SKM-1 (cell line): Measurements from ENCODE around the gene IFNE.

Experiments
- DNase-seq: peaks from one replicate; lab custom pipeline; 2025; ENCODE audit not compliant: unreplicated experiment; lab: John Stamatoyannopoulos, UW

The IFNE gene, protein sequence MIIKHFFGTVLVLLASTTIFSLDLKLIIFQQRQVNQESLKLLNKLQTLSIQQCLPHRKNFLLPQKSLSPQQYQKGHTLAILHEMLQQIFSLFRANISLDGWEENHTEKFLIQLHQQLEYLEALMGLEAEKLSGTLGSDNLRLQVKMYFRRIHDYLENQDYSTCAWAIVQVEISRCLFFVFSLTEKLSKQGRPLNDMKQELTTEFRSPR

DNA sequence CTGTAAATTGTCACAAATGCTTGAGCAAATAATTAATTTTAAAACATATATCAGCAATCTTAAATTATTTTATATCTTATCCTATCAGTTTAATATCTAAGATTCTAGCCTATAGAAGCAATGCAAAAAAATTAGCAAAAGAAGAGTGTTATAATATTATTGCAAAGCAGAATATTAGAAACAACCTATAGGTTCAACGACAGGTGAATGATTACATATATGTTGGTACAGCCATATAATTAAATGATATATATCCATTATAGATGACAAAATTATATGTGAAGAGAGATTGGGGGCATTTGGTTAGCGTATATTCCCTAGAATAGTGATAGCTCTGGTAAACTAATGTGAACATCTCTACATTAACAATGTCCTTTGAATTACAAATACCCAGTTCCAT, at the start of gene IFNE:
Gene IFNE, minus strand, starts transcription at position 101 of the 400 bp plus-strand sequence. CDS start 619 bp downstream, outside the sequence.
- no peak for DNase-seq

DNA sequence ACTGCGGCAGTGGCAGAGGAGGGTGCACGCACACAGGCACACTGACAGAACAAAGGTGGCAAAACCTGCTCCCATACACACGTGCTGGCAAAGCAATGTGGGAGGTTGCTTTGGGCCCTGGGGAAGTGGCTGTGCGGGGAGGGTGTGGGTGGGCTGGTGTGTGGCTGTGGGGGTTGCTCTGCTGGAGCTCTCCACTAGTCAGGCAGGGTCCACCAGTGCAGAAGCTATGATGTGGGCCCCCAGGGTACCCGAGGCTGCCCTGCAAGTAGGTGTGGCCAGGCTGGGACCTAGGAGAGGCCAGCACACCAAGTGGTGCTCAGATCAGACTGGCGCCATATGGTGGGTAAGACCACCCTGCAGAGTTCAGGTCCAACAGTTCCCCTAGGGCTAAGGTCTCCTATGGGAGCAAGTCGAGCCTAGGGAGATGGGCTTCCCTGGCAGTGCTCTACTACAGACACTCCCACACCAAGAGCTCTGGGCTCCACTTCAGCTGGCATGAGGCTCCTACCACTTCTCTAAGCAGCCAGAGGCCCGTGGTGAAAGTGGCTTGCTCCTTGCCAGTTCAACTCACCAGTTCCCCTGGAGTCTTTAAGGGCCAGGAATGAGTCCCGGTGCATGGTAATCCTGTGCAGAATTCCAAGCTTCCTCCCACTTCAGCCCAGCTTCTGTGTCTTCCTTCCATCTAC, 46.2 kb upstream of the IFNE start:
- no peak for DNase-seq

DNA sequence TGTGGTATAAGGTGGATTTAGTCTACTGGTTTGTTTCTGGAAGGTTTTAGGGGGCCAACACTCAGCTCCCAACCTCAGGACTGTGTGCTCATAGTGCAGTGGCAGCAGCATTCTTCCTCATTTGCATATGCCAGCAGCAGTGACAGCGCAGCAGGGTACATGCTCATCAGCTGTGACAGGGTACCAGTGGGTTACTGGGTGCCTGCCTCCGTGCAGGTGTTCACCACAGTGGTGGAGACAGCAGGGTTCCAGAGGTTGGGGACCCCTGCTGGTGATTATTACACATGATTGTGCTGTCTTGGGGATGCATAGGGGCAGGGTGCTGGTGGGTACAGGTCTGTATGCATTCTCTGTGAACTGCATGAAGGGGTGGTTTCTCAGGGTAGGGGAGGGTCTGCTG, 45.5 kb upstream of the IFNE start:
- no peak for DNase-seq

DNA sequence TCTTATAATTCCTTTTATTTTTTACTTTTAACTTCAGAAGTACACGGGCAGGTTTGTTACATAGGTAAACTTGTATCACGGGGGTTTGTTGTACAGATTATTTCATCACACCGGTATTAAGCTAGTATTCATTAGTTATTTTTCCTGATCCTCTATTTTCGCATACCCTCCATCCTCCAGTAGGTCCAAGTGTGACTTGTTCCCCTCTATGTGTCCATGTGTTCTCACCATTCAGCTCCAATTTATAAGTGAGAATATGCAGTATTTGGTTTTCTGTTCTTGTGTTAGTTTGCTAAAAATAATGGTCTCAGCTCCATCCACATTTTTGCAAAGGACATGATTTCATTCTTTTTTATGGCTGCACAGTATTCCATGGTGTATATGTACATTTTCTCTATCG, 43.1 kb upstream of the IFNE start:
- no peak for DNase-seq

DNA sequence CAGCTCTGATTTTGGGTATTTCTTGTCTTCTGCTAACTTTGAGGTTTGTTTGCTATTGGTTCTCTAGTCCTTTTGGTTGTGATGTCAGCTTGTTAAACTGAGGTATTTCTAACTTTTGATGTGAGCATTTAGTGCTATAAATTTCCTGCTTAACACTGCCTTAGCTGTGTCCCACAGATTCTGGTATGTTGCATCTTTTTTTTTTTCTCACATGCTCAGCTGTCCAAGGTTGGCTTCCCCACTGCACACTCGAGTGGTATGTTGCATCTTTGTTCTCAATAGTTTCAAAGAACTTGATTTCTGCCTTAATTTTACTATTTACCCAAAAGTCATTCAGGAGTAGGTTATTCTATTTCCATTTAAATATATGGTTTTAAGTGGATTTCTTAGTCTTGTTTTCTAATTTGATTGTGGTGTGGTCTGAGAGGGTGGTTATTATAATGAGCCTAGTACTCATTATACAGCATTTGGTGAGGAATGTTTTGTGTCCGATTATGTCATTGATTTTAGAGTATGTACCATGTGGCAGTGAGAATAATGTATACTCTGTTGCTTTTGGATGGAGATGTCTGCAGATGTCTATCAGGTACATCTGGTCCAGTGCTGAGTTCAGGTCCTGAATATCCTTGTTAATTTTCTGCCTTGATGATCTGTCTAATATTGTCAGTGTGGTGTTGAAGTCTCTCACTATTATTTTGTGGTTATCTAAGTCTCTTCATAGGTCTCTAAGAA, 42.2 kb upstream of the IFNE start:
- DNase-seq: no peak

DNA sequence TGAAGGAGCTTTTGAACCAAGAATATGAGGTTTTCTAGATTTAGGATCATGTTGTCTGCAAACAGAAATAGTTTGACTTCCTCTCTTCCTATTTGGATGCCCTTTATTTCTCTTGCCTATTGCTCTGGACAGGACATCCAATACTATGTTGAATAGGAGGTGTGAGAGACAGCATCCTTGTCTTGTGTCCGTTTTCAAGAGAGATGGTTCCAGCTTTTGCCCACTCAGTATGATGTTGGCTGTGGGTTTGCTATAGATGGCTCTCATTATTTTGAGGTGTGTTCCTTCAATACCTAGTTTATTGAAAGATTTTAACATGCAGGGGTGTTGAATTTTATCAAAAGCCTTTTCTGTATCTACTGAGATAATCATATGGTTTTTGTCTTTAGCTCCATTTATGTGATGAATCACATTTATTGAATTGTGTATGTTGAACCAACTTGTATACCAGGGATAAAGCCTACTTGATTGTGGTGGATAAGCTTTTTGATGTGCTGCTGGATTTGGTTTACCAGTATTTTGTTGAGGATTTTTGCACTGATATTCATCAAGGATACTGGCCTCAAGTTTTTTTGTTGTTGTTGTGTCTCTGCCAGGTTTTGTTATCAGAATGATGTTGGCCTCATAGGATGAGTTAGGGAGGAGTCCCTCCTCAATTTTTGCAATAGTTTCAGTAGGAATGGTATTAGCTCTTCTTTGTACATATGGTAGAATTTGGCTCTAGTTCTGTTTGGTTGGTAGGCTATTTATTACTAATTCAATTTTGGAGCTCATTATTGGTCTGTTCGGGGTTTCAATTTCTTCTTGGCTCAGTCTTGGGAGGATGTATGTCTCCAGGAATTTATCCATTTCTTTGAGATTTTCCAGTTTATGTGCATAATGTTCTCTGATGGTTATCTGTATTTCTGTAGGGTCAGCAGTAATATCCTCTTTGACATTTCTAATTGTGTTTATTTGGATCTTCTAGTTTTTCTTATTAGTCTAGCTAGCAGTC, 41.2 kb upstream of the IFNE start:
- no peak for DNase-seq

DNA sequence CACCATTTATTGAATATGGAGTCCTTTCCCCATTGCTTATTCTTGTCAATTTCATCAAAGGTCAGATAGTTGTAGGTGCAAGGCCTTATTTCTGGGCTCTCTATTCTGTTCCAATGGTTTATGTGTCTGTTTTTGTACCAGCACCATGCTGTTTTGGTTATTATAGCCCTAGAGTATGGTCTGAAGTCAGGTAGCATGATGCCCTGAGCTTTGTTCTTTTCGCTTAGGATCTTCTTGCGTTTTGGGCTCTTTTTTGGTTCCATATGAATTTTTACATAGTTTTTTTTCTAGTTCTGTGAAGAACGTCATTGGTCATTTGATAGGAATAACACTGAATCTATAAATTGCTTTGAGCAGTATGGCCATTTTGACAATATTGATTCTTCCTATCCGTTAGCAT, 40.2 kb upstream of the IFNE start:
- no peak for DNase-seq

DNA sequence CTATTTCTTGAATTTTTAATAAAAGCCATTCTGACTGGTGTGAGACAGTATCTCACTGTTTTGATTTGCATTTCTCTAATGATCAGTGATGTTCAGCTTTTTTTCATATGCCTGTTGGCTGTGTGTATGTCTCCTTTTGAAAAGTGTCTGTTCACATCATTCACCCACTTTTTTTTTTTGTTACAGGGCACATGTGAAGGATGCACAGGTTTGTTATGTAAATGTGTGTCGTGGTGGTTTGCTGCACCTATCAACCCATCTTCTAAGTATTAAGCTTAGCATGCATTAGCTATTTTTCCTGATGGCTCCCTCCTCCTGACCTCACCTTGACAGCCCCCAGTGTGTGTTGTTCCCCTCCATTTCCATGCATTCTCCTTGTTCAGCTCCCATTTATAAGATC, 39.3 kb upstream of the IFNE start:
- no peak for DNase-seq

DNA sequence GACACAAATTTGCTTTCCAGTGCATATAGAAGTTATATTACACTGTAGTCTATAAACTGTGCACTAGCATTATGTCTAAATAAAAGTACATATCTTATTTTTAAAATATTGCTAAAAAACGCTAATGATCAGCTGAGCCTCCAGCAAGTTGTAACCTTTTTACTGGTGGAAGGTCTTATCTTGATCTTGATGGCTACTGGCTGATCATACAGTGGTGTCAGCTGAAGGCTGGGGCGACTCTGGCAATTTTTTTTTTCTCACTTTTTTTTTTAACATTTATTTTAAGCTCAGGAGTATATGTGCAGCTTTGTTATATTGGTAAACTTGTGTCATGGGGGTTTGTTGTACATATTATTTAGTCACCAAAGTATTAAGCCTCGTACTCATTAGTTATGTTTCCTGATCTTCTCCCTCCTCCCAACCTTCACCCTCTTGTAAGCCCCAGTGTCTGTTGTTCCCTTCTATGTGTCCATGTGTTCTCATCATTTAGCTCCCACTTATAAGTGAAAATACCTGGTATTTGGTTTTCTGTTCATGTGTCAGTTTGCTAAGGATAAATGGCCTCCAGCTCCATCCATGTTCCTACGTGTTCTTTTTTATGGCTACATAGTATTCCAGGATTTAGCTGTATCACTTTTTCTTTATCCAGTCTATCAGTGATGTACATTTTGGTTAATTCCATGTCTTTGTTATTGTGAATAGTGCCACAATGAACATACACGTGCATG, 38.6 kb upstream of the IFNE start:
- no peak for DNase-seq

DNA sequence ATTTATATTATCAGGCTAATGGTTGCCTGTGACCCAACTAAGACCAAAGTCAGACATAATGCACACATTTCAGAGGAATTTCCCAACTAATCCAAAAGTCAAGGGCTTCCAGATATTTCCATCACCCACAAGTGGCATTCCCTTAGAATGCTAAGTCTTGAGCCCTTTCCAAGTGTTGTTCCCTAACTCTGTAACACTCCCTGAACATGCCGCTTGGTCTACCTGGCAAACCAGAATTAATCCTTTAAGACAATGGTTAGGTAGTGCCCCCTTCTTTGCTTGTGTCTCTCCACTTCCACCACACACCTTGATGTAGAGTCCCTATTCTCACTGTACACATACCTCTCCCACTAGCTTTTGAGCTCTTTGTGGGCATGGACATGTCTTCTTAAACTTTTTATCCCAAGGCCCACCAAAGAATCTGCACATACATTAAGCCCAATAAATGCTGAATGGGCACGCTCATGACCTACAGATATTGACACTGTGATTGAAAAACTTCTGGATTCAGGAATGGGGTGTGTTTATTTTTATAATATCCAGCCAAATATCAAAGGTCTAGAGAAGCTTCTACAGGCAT, 37.8 kb upstream of the IFNE start:
- DNase-seq: no peak

DNA sequence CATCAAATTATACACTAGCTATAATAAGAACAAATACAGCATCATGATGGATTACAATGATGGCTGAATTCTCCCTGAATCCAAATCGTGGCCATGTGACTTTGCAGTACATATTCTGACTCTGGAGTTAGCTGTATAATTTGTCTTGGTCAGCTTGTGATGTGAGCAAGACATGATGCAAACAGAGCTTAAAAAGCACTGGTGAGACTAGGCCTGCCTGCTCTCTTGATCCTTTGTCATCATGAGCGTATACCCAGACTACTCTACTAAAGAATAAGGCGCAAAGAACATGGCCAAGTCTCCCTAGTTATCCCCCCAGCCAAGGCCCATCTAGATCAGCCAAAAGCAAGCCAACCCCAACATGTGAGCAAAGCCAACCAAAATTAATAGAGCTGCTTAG, 34.7 kb upstream of the IFNE start:
- DNase-seq: no peak

DNA sequence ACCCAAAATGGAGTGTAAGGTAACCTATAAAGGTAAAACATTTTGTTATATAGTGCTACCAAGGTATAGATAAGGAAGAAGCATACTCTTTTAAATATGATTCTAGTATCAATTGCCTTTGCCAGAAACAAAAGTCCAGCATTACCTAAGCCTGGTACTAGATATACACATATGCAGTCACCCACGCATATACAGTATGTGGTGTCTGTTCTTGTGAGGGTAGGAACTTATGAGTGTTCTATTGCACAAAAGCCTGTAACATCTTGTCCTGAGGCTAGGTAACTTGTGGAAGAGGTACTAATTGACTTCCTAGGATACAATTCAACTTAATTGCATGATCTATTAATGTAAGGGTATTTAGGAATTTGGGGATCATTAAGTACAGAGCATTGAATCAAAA, 31.3 kb upstream of the IFNE start:
- DNase-seq: no peak

DNA sequence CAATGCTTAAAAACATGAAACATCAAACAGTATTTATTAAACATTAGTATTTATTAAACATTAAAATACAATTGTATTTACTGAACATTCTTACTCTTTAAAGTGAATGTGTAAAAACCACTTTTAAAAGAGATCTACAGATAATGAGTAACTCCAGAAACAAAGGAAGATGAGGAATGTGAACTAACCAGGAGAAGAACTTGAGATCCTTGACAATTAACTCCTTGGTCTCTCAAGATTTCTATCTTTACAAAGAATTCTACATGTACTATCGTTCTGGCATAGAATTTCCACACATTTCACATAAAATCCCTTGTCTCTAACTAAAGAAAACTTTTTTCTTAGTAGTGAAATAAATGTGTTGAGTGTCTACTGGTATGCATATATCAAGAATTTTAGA, 28.7 kb upstream of the IFNE start:
- no peak for DNase-seq

DNA sequence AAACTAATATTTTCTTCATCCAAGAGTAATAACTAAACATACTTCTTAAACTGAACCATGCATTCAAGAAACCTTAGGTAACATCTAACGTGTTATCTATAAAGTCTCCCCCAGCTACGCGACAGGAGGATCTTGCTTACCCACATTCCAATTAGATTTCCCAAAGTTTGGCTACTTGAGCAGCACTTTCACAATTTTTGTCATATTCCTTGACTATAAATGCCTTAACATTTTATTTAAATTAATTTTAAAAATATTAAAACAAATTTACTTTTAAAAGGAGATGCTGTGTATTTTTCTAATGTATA, 25.3 kb upstream of the IFNE start:
- DNase-seq: no peak

DNA sequence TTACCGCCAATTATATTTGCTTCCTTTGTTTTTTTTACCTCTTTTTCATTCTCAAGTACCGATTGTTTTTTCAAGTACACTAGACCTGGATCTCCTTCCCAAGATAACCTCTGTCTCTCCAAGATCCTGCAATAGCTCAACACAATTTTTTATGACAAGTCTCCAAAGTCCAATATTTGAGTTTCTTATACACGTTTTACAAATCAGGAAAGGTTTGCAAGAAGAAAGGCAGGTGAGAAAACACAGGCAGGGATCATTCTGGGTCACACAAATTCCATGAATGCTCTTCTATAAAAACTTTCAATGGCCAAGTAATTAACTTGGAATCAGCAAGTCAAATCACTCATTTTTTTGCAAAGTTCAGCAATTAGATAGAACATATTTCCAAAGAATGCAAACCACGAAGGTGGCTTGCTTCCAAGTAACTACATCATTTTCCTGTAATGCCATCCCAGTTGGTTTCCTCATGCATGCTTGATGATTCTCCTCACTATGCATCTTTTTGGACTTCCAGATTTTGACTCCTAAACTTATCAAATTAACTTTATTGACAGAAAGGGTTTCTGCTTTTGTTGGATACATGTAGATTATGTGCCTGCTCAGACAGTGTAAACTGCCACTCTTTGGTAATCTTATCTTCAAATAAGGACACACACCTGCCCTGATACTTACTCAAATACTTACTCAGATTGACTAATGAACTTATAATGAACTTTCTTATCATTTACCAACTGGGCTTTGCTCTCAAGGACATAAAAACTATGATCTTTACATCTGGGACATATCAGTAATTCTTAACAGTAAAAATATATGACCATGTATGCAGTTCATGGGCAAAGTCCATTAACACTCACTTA, 24.7 kb upstream of the IFNE start:
- DNase-seq: no peak

DNA sequence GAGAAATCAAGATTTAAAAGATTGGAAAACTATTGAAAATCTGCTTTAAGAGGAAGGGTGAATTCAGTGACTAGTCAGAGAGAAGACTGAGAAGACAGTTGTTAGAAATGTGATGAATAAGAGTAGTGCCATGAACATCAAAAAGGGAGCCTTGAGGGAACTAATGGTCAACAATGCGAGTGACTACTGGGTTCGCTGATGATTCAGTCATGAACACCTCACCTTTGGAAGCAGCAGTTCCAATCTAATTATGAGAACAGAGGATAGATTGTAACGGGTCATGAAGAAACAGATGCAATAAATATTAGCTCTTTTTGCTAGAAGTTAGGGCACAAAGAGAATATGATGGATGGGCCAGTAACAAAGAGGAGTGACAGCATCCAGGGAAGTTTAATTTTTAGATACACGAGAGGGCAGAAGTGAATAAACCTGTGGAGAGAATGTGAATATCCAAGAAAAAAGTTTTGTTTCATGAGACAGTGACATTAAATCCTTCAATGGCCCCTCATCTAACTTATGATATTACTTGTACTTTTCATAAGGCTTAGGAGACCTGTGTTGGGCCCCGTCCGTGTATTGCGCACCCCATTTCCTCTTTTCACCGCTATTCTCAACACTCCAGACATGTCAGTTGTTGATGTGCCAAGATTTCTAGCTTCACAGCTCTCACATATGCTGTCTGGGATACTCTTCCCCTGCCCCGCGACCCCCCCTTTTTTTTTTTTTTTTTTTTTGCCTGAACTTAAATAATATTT, 23.5 kb upstream of the IFNE start:
- no peak for DNase-seq

DNA sequence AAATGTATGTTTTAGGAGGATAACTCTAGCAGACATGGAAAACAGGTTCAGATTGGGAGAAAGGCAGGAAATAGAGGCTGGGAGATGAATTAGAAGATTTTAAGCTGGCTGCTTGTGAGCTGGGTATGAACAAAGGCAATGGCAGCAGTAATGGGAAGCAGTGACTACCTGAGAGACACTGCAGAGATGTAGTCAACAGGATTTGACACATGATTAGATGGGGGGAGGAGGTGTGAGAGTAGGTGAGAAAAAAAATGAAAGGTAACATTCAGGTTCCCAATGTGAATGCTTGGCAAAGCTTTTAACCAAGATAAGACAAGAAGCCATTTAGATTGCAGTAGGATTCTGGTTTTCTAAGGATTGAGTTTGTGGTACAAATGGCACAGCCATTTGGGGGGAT, 22.8 kb upstream of the IFNE start:
- DNase-seq: no peak

DNA sequence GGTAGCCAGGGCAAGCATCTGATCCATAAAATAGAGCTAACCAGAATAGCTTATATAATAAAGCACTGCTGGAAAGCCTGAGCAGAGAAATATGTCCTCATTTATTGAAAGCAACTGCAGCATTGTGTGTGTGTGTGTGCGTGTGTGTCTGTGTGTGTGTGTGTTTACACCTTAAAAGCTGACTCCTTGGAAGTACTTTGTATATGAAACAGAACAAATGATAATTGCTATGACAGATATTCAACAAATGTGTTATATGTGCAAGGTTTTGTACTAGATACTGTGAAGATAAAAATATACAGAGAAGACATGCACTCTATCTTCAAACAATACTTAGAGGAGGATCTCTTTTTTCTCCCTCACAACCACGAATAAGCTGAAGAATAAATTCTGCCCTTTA, 22.0 kb upstream of the IFNE start:
- no peak for DNase-seq

DNA sequence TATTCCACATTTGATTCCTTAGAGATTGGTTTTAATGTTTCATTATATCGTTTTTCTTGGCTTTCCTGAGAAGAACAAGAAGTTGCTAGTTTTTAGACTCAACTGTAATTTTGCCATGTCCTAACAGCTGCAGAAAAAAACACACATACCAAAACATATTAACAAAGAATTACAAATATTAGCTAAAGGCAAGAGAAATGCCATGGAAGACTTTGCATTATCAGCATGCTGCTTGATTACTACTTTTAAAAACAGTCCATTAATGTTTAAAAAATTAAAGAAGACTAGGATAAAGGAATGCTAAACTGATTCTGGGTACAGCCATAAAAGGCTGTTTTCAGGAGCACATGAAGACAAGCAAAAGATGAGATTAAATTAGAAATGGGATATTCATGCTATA, 20.5 kb upstream of the IFNE start:
- DNase-seq: no peak
